KMS-11 (cell line): ENCODE measurements around the gene OTOL1.

Experiments used
- H2AFZ ChIP-seq: fragments of 200-600 bp; sonication (generic); 2 replicates; pipeline ENCODE4 v1.6.1; 2016; ENCODE audit warnings: antibody characterized with exemption, mixed run types, low read depth
- H3K27ac ChIP-seq: fragments of 200-600 bp; sonication (generic); 2 replicates; pipeline ENCODE4 v1.6.1; 2016; ENCODE audit warnings: mild to moderate bottlenecking, mixed run types
- H3K27me3 ChIP-seq: fragments of 200-600 bp; sonication (generic); 2 replicates; pipeline ENCODE4 v1.6.1; 2017; ENCODE audit warnings: mild to moderate bottlenecking, low read depth, mixed run types, moderate library complexity; ENCODE audit not compliant: insufficient read depth
- H3K36me3 ChIP-seq: fragments of 200-600 bp; sonication (generic); 2 replicates; pipeline ENCODE4 v1.6.1; 2017; ENCODE audit warnings: mild to moderate bottlenecking, mixed run types; ENCODE audit not compliant: insufficient read depth
- H3K4me1 ChIP-seq: fragments of 200-600 bp; sonication (generic); 2 replicates; pipeline ENCODE4 v1.6.1; 2016; ENCODE audit warnings: mild to moderate bottlenecking, low read depth, mixed run types; ENCODE audit not compliant: poor library complexity, severe bottlenecking
- H3K4me2 ChIP-seq: fragments of 200-600 bp; sonication (generic); 2 replicates; pipeline ENCODE4 v1.7.0; 2016; ENCODE audit warnings: mild to moderate bottlenecking, mixed run types
- H3K4me3 ChIP-seq: fragments of 200-600 bp; sonication (generic); IDR thresholded peaks from 2 replicates; pipeline ENCODE4 v1.6.1; 2017; ENCODE audit warnings: low read depth, low read length, mixed read lengths; ENCODE audit not compliant: insufficient read depth
- H3K79me2 ChIP-seq: fragments of 200-600 bp; sonication (generic); 2 replicates; pipeline ENCODE4 v1.6.1; 2016; ENCODE audit warnings: low read depth, mixed run types; ENCODE audit not compliant: insufficient read depth
- H3K9ac ChIP-seq: fragments of 200-600 bp; sonication (generic); 2 replicates; pipeline ENCODE4 v1.6.1; 2016; ENCODE audit warnings: mild to moderate bottlenecking, mixed run types
- H4K20me1 ChIP-seq: fragments of 200-600 bp; sonication (generic); 2 replicates; pipeline ENCODE4 v1.6.1; 2016; ENCODE audit warnings: mild to moderate bottlenecking, mixed run types; ENCODE audit not compliant: insufficient read depth
- CTCF ChIP-seq: fragments of 200-600 bp; sonication (generic); conservative IDR thresholded peaks from 2 replicates; pipeline ENCODE4 v1.6.1; 2017; ENCODE audit warnings: low read depth, mild to moderate bottlenecking, antibody characterized with exemption, low read length, moderate library complexity, mixed read lengths

OTOL1 gene

GRCh38 chr3:161508852-161509477 lies 12.4 kb downstream of the OTOL1 start:
- no peak overlapping the region for H3K9ac ChIP-seq
- TF ChIP-seq CTCF, result peak; percentile 93
- H2AFZ ChIP-seq, result no peak overlapping the region
- H3K36me3 ChIP-seq, result no peaks in the 10 kb centered on the region
- peaks cover 23% of the 10 kb centered on the region for H3K4me1 ChIP-seq
- no peaks in the 10 kb centered on the region for H3K79me2 ChIP-seq
- H4K20me1 ChIP-seq, result no peaks in the 10 kb centered on the region
- H3K4me3 ChIP-seq, result no peak overlapping the region
- H3K4me2 ChIP-seq, result 0 out of 2 replicates have a peak overlapping the region, but pooled peaks have one; percentile 15
- H3K27me3 ChIP-seq, result no peaks in the 10 kb centered on the region
- no peak overlapping the region for H3K27ac ChIP-seq

- no peaks in the 10 kb centered on the region for H4K20me1 ChIP-seq
- H3K4me3 ChIP-seq, result no peak overlapping the region
- TF ChIP-seq CTCF, result no peak
- H3K27me3 ChIP-seq, result no peaks in the 10 kb centered on the region
- H3K36me3 ChIP-seq, result no peaks in the 10 kb centered on the region
- peaks cover 23% of the 10 kb centered on the region for H3K4me1 ChIP-seq
- H3K4me2 ChIP-seq, result no peak overlapping the region
- no peak overlapping the region for H2AFZ ChIP-seq
- no peak overlapping the region for H3K9ac ChIP-seq
- no peak overlapping the region for H3K27ac ChIP-seq
- H3K79me2 ChIP-seq, result no peaks in the 10 kb centered on the region
Measured at GRCh38 chr3:161510510-161511260, 14.1 kb downstream of the OTOL1 start.

- TF ChIP-seq CTCF, result no peak
- no peak overlapping the region for H3K27ac ChIP-seq
- no peak overlapping the region for H3K9ac ChIP-seq
- H3K4me2 ChIP-seq, result no peak overlapping the region
- H3K4me3 ChIP-seq, result no peak overlapping the region
- H3K36me3 ChIP-seq, result no peaks in the 10 kb centered on the region
- no peaks in the 10 kb centered on the region for H3K4me1 ChIP-seq
- no peaks in the 10 kb centered on the region for H3K79me2 ChIP-seq
- no peaks in the 10 kb centered on the region for H3K27me3 ChIP-seq
- H2AFZ ChIP-seq, result no peak overlapping the region
- no peaks in the 10 kb centered on the region for H4K20me1 ChIP-seq
Measured at GRCh38 chr3:161523916-161524315, 27.3 kb downstream of the OTOL1 start.

- TF ChIP-seq CTCF, result no peak
- Histone ChIP-seq H3K27me3 (no peaks in the 10 kb centered on the region), H3K27ac (no peak overlapping the region), H3K4me2 (no peak overlapping the region), H3K9ac (no peak overlapping the region), H3K79me2 (no peaks in the 10 kb centered on the region), H4K20me1 (no peaks in the 10 kb centered on the region), H3K4me3 (no peak overlapping the region), H3K36me3 (no peaks in the 10 kb centered on the region), H2AFZ (no peak overlapping the region), H3K4me1 (no peaks in the 10 kb centered on the region)
Measured at GRCh38 chr3:161531930-161532329, 35.3 kb downstream of the OTOL1 start.
